ENCODE data around the gene CELF2.

CELF2 gene

DNA sequence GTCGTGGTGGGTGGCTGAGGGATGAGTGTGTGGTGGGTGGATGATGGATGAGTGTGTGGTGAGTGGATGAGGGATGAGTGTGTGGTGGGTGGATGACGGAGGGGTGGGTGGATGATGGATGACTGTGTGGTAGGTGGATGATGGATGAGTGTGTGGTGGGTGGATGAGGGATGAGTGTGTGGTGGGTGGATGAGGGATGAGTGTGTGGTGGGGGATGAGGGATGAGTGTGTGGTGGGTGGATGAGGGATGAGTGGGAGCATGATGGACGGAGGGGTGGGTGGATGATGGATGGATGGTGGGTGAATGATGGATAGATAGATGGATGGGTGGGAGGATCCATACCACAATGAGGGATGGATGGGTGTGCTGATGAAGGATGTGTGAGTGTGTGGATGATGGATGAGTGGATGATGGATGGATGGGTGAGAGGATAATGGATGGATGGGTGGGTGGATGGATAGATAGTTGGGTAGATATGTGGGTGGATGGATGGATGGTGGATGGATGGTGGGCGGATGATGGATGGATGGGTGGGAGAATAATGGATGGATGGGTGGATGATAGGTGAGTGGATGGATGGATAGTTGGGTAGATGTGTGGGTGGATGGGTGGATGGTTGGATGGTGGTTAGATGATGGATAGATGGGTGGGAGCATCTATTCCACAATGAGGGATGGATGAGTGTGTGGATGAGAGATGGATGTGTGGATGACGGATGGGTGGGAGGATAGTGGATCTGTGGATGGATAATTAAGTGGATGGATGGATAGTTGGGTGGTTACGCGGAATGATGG is 266.8 kb downstream of the CELF2 start:
- TF ChIP-seq ESRRG (CRISPR knock-in tag; IDR thresholded peaks at IDR 0.05) (no peak), ISL1 (CRISPR knock-in tag; IDR thresholded peaks at IDR 0.05) (no peak), PPARA (CRISPR knock-in tag; IDR thresholded peaks at IDR 0.05; ENCODE audit: borderline replicate concordance) (no peak), ZFP3 (CRISPR knock-in tag; IDR thresholded peaks at IDR 0.05) (no peak), TOX (CRISPR knock-in tag; IDR thresholded peaks at IDR 0.05; ENCODE audit: borderline replicate concordance) (no peak), ARNTL (CRISPR knock-in tag; IDR thresholded peaks at IDR 0.05; ENCODE audit: borderline replicate concordance, low read depth) (no peak), SNAI2 (CRISPR knock-in tag; IDR thresholded peaks at IDR 0.05) (no peak), GLIS3 (CRISPR knock-in tag; IDR thresholded peaks at IDR 0.05) (no peak), ZC3H10 (CRISPR knock-in tag; IDR thresholded peaks at IDR 0.05) (no peak), ZNF70 (CRISPR knock-in tag; IDR thresholded peaks at IDR 0.05) (no peak), OSR1 (CRISPR knock-in tag; IDR thresholded peaks at IDR 0.05) (no peak), CSDC2 (CRISPR knock-in tag; IDR thresholded peaks at IDR 0.05) (no peak), RARB (CRISPR knock-in tag; IDR thresholded peaks at IDR 0.05) (no peak)
- TF ChIP-seq, protein P1, sequence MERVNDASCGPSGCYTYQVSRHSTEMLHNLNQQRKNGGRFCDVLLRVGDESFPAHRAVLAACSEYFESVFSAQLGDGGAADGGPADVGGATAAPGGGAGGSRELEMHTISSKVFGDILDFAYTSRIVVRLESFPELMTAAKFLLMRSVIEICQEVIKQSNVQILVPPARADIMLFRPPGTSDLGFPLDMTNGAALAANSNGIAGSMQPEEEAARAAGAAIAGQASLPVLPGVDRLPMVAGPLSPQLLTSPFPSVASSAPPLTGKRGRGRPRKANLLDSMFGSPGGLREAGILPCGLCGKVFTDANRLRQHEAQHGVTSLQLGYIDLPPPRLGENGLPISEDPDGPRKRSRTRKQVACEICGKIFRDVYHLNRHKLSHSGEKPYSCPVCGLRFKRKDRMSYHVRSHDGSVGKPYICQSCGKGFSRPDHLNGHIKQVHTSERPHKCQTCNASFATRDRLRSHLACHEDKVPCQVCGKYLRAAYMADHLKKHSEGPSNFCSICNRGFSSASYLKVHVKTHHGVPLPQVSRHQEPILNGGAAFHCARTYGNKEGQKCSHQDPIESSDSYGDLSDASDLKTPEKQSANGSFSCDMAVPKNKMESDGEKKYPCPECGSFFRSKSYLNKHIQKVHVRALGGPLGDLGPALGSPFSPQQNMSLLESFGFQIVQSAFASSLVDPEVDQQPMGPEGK (CRISPR knock-in tag; IDR thresholded peaks at IDR 0.05; ENCODE audit: borderline replicate concordance), result no peak
- TF ChIP-seq, protein P2, sequence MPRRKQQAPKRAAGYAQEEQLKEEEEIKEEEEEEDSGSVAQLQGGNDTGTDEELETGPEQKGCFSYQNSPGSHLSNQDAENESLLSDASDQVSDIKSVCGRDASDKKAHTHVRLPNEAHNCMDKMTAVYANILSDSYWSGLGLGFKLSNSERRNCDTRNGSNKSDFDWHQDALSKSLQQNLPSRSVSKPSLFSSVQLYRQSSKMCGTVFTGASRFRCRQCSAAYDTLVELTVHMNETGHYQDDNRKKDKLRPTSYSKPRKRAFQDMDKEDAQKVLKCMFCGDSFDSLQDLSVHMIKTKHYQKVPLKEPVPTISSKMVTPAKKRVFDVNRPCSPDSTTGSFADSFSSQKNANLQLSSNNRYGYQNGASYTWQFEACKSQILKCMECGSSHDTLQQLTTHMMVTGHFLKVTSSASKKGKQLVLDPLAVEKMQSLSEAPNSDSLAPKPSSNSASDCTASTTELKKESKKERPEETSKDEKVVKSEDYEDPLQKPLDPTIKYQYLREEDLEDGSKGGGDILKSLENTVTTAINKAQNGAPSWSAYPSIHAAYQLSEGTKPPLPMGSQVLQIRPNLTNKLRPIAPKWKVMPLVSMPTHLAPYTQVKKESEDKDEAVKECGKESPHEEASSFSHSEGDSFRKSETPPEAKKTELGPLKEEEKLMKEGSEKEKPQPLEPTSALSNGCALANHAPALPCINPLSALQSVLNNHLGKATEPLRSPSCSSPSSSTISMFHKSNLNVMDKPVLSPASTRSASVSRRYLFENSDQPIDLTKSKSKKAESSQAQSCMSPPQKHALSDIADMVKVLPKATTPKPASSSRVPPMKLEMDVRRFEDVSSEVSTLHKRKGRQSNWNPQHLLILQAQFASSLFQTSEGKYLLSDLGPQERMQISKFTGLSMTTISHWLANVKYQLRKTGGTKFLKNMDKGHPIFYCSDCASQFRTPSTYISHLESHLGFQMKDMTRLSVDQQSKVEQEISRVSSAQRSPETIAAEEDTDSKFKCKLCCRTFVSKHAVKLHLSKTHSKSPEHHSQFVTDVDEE (CRISPR knock-in tag; IDR thresholded peaks at IDR 0.05), result no peak
- ATAC-seq, result no peak

DNA sequence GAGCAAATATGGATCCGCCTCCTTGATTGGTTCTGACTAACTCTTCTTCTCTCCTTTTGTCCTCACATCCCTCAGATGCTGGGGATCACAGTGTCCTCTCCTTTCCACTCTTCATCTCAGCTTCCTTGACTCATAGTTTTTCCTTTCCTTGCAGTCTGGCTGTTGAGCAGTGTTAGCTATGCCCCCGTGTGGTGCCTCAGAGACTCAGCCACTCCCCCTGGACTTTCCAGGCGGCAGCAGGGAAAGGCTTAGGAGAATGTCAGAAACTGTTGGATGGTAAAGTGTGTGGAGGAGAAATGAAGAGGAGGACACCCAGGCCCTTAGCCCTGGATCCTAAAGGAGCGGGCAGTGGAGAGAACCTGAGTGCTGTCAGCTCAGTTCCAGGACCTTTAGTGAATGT is 267.5 kb downstream of the CELF2 start:
- no peak for ATAC-seq
- TF ChIP-seq TCF4 (CRISPR knock-in tag; IDR thresholded peaks at IDR 0.05; ENCODE audit: borderline replicate concordance) (no peak), TOX (CRISPR knock-in tag; IDR thresholded peaks at IDR 0.05; ENCODE audit: borderline replicate concordance) (no peak)
- TF ChIP-seq, protein P3, sequence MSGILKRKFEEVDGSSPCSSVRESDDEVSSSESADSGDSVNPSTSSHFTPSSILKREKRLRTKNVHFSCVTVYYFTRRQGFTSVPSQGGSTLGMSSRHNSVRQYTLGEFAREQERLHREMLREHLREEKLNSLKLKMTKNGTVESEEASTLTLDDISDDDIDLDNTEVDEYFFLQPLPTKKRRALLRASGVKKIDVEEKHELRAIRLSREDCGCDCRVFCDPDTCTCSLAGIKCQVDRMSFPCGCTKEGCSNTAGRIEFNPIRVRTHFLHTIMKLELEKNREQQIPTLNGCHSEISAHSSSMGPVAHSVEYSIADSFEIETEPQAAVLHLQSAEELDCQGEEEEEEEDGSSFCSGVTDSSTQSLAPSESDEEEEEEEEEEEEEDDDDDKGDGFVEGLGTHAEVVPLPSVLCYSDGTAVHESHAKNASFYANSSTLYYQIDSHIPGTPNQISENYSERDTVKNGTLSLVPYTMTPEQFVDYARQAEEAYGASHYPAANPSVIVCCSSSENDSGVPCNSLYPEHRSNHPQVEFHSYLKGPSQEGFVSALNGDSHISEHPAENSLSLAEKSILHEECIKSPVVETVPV (CRISPR knock-in tag; IDR thresholded peaks at IDR 0.05), result no peak

DNA sequence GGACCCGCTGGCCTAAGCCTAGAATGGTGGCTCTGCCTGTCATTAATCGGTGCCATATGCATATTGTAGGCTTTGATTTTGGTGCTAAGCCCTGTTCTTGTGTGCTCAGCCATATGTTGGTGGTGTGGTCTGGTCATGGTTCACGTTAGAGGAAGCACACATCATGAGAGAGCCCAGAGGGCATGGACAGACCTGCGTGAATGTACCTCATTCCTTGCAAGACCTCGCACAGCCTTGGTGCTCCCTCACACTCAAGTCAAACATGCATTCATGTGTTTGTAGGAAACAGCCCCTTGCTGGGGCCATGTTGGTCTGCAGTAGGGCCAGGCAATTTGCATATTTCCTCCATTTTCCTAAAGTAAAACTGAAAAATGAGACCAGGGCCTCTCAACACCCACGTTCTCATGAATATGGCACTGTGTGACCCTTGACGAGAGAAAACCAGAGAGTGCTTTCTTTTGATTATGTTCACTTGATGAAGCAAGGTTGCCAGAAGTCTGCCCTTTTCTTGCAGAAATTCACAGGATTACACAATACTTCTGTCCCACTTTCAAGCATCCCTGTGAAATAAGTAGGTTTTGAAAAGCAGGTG is 268.7 kb downstream of the CELF2 start:
- TF ChIP-seq ZC3H10 (CRISPR knock-in tag; IDR thresholded peaks at IDR 0.05) (no peak), RARB (CRISPR knock-in tag; IDR thresholded peaks at IDR 0.05) (no peak), BACH2 (CRISPR knock-in tag; IDR thresholded peaks at IDR 0.05; ENCODE audit: borderline replicate concordance) (no peak), TCF4 (CRISPR knock-in tag; IDR thresholded peaks at IDR 0.05; ENCODE audit: borderline replicate concordance) (no peak)
- ATAC-seq, result no peak

DNA sequence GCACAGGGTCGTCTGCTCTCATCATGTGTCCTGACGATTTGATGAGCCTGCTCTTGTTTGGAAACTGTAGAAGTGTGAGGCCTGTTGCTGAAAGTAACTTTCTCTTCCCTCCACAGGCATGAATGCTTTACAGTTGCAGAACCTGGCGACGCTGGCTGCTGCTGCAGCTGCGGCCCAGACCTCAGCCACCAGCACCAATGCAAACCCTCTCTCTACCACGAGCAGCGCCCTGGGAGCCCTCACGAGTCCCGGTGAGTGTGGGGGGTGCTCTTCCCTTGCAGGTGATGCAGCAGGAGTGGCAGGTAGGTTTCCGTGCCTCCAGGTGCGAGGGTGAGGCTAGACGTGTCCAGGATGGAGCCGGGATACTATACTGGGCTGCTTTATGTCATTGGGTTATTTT is 270.6 kb downstream of the CELF2 start:
- ATAC-seq, result no peak
- TF ChIP-seq SNAI2 (CRISPR knock-in tag; IDR thresholded peaks at IDR 0.05), result no peak
- TF ChIP-seq TCF4 (CRISPR knock-in tag; IDR thresholded peaks at IDR 0.05; ENCODE audit: borderline replicate concordance), result no peak
- TF ChIP-seq ESRRG (CRISPR knock-in tag; IDR thresholded peaks at IDR 0.05), result no peak
- no peak for TF ChIP-seq RARB (CRISPR knock-in tag; IDR thresholded peaks at IDR 0.05)
- TF ChIP-seq ZNF8 (CRISPR knock-in tag; IDR thresholded peaks at IDR 0.05), result no peak
- no peak for TF ChIP-seq ZFP3 (CRISPR knock-in tag; IDR thresholded peaks at IDR 0.05)
- TF ChIP-seq ZNF565 (CRISPR knock-in tag; conservative IDR thresholded peaks at IDR 0.05; ENCODE audit: low read depth), result no peak
- TF ChIP-seq TOX (CRISPR knock-in tag; IDR thresholded peaks at IDR 0.05; ENCODE audit: borderline replicate concordance), result no peak
- no peak for TF ChIP-seq ISL1 (CRISPR knock-in tag; IDR thresholded peaks at IDR 0.05)
- TF ChIP-seq ARNTL (CRISPR knock-in tag; IDR thresholded peaks at IDR 0.05; ENCODE audit: borderline replicate concordance, low read depth), result no peak
- TF ChIP-seq CSDC2 (CRISPR knock-in tag; IDR thresholded peaks at IDR 0.05), result no peak
- no peak for TF ChIP-seq BACH2 (CRISPR knock-in tag; IDR thresholded peaks at IDR 0.05; ENCODE audit: borderline replicate concordance)
- TF ChIP-seq ZC3H10 (CRISPR knock-in tag; IDR thresholded peaks at IDR 0.05), result no peak
- no peak for TF ChIP-seq PPARA (CRISPR knock-in tag; IDR thresholded peaks at IDR 0.05; ENCODE audit: borderline replicate concordance)
- TF ChIP-seq ZFP30 (CRISPR knock-in tag; IDR thresholded peaks at IDR 0.05), result no peak

Data from SK-N-SH treated with all-trans-retinoic acid at 6 μM for 48 hours (cell line).